Tibial nerve (tissue), 4 donors: ENCODE results near the gene HEXIM2. TPM values are rescaled to one million over a fixed set of nuclear protein-coding genes. Genes with fewer than 3 reads are reported as not detected.

Experiments used
- DNase-seq, 2 donors: peaks; one replicate each; pipeline ENCODE4 v3.0.0-alpha.2; 2019; ENCODE audit warnings: low spot score in 2 of 2
- H3K27ac ChIP-seq, 4 donors: fragments of 200-600 bp; sonication (generic) in 3 of 4; one replicate each; pipeline ENCODE4 v1.5.1; 2017 to 2019; ENCODE audit warnings: mild to moderate bottlenecking in 1 of 4
- H3K27me3 ChIP-seq, 2 donors: fragments of 200-600 bp; sonication (generic) in 1 of 2; one replicate each; pipeline versions ENCODE4 v1.5.1 to v1.6.0; 2017 to 2019
- H3K36me3 ChIP-seq, 3 donors: fragments of 200-600 bp; sonication (generic); one replicate each; pipeline ENCODE4 v1.5.1; 2018 to 2019
- H3K4me1 ChIP-seq, 4 donors: fragments of 200-600 bp; sonication (generic) in 3 of 4; one replicate each; pipeline ENCODE4 v1.5.1; 2017 to 2019
- H3K4me3 ChIP-seq, 4 donors: fragments of 200-600 bp; sonication (generic) in 3 of 4; one replicate each; pipeline ENCODE4 v1.5.1; 2017 to 2019; ENCODE audit warnings: mild to moderate bottlenecking in 1 of 4, moderate library complexity in 1 of 4
- H3K9me3 ChIP-seq, 4 donors: fragments of 200-600 bp; sonication (generic) in 3 of 4; one replicate each; pipeline ENCODE4 v1.5.1; 2017 to 2019
- CTCF ChIP-seq, 5 experiments: fragments of 200-600 bp in 3 of 5; fragments of 450-650 bp in 2 of 5; sonication (generic) in 3 of 5; IDR thresholded peaks; one replicate each; pipeline ENCODE4 v1.5.1; 2016 to 2019; ENCODE audit warnings: antibody characterized with exemption in 5 of 5, mild to moderate bottlenecking in 3 of 5, moderate library complexity in 2 of 5
- EP300 ChIP-seq, 2 donors: sonication (generic); formaldehyde crosslinking; IDR thresholded peaks; one replicate each; pipeline ENCODE4 v1.6.1; 2017; ENCODE audit warnings: antibody characterized with exemption in 2 of 2, mild to moderate bottlenecking in 1 of 2
- POLR2A ChIP-seq, 2 donors: fragments of 450-650 bp; IDR thresholded peaks; one replicate each; pipeline ENCODE4 v1.6.1; 2017; ENCODE audit warnings: antibody characterized with exemption in 2 of 2, mild to moderate bottlenecking in 2 of 2, moderate library complexity in 2 of 2
- WGBS, 2 donors: methylation state at CpG; one replicate each; pipeline ENCODE4 v1.1.5; 2018; 5-methylcytosine and 5-hydroxymethylcytosine counted together
- total RNA-seq, 4 donors: library from RNA; depleted of rRNA; stranded (reverse); fragments of >200 nt; gene quantifications; one replicate each; pipeline ENCODE4 v1.1.0, GENCODE V29; 2016

The HEXIM2 gene
- total RNA-seq, 4 donors from 2014 or later, result 6.6 to 17.5 (median 11.7) TPM

- peak within 1 kb of the TSS; percentile 84 to 91 (median 89) for H3K27ac ChIP-seq
- peaks cover 0 to 26% (median 0%) of the 10 kb centered on the region in 3 donors for H3K36me3 ChIP-seq
- H3K4me1 ChIP-seq, result peaks cover 0 to 39% (median 17%) of the 10 kb centered on the region in 4 donors
- 8 to 9% methylated on average over 28 to 29 of the region's 40 CpGs for WGBS, 2 donors
- peak; percentile 93 to 97 for DNase-seq
- H3K9me3 ChIP-seq, result no peaks in the 10 kb centered on the region
- peak; percentile 81 to 82 for TF ChIP-seq EP300 (IDR thresholded peaks at IDR 0.05)
- TF ChIP-seq CTCF (IDR thresholded peaks at IDR 0.05), result peak; percentile 98 to 100 (median 100)
- peak in 1 of 2 donors; percentile 59 for TF ChIP-seq POLR2A (IDR thresholded peaks at IDR 0.05)
- peak within 1 kb of the TSS; percentile 59 to 92 (median 62) for H3K4me3 ChIP-seq
- no peaks in the 10 kb centered on the region for H3K27me3 ChIP-seq
Observed at GRCh38 chr17:45135192-45135977, 26.3 kb upstream of the HEXIM2 start, which contains the start of gene ACBD4. ACBD4 (plus strand) TSS chr17:45135687; CDS start chr17:45136145, 458 bp downstream.

- peaks cover 0 to 31% (median 13%) of the 10 kb centered on the region in 4 donors for H3K4me1 ChIP-seq
- no peaks in the 10 kb centered on the region for H3K27me3 ChIP-seq
- no peaks in the 10 kb centered on the region for H3K9me3 ChIP-seq
- DNase-seq, result no peak
- TF ChIP-seq EP300 (IDR thresholded peaks at IDR 0.05) (no peak), CTCF (IDR thresholded peaks at IDR 0.05) (no peak), POLR2A (IDR thresholded peaks at IDR 0.05) (no peak)
- H3K4me3 ChIP-seq, result peak overlapping the region; percentile 59 to 92 (median 62)
- 41 to 45% methylated on average over 19 to 20 of the region's 21 CpGs for WGBS, 2 donors
- peaks cover 0 to 30% (median 0%) of the 10 kb centered on the region in 3 donors for H3K36me3 ChIP-seq
- H3K27ac ChIP-seq, result peak overlapping the region; percentile 84 to 91 (median 89)
Observed at GRCh38 chr17:45135978-45136791, 25.5 kb upstream of the HEXIM2 start.

GRCh38 chr17:45136846-45137560 is 24.7 kb upstream of the HEXIM2 start:
- Histone ChIP-seq H3K27ac (peak overlapping the region in 1 of 4 donors; percentile 88), H3K4me3 (no peak overlapping the region), H3K9me3 (no peaks in the 10 kb centered on the region), H3K36me3 (peaks cover 0 to 30% (median 0%) of the 10 kb centered on the region in 3 donors), H3K27me3 (no peaks in the 10 kb centered on the region), H3K4me1 (peaks cover 0 to 23% (median 9%) of the 10 kb centered on the region in 4 donors)
- 81 to 90% methylated on average over 8 to 11 of the region's 12 CpGs for WGBS, 2 donors
- TF ChIP-seq CTCF (IDR thresholded peaks at IDR 0.05) (no peak), EP300 (IDR thresholded peaks at IDR 0.05) (no peak), POLR2A (IDR thresholded peaks at IDR 0.05) (no peak)
- DNase-seq, result no peak

- Histone ChIP-seq H3K9me3 (no peaks in the 10 kb centered on the region), H3K27ac (peak overlapping the region in 2 of 4 donors; percentile 48 to 88), H3K36me3 (peaks cover 0 to 30% (median 0%) of the 10 kb centered on the region in 3 donors), H3K27me3 (no peaks in the 10 kb centered on the region), H3K4me1 (peaks cover 0 to 25% (median 9%) of the 10 kb centered on the region in 4 donors), H3K4me3 (no peak overlapping the region)
- no peak for DNase-seq
- TF ChIP-seq POLR2A (IDR thresholded peaks at IDR 0.05) (no peak), EP300 (IDR thresholded peaks at IDR 0.05) (no peak), CTCF (IDR thresholded peaks at IDR 0.05) (no peak)
- 80 to 82% methylated on average over 11 of the region's 11 CpGs for WGBS, 2 donors
Observed at GRCh38 chr17:45137561-45138305, 23.9 kb upstream of the HEXIM2 start.
